Neutrophil (primary cell): ENCODE measurements around the gene ARRDC3.

ENCODE experiments used
- H3K27ac ChIP-seq: fragments of 200-600 bp; sonication (generic); 2 replicates; pipeline ENCODE4 v1.5.1; 2016; ENCODE audit warnings: mild to moderate bottlenecking, moderate library complexity
- H3K27me3 ChIP-seq: fragments of 200-600 bp; sonication (generic); 2 replicates; pipeline ENCODE4 v1.6.0; 2016; ENCODE audit warnings: mild to moderate bottlenecking
- H3K36me3 ChIP-seq: fragments of 200-600 bp; sonication (generic); 2 replicates; pipeline ENCODE4 v1.5.1; 2017
- H3K4me1 ChIP-seq, 2 experiments: fragments of 200-600 bp in 1 of 2; sonication (generic) in 1 of 2; 1 replicate in 1 of 2; 2 replicates in 1 of 2; pipeline versions ENCODE4 v1.5.1 to v1.6.1; 2013 to 2016; ENCODE audit warnings: low read depth in 1 of 2, low read length in 1 of 2, mild to moderate bottlenecking in 1 of 2, moderate library complexity in 1 of 2; ENCODE audit not compliant: control insufficient read depth in 1 of 2, insufficient read depth in 1 of 2
- H3K4me3 ChIP-seq, 2 experiments: fragments of 200-600 bp in 1 of 2; sonication (generic) in 1 of 2; 1 replicate in 1 of 2; 2 replicates in 1 of 2; pipeline ENCODE4 v1.5.1; 2013 to 2016; ENCODE audit warnings: low read depth in 1 of 2, low read length in 1 of 2, mild to moderate bottlenecking in 1 of 2, moderate library complexity in 1 of 2
- H3K9me3 ChIP-seq: fragments of 200-600 bp; sonication (generic); 2 replicates; pipeline ENCODE4 v1.5.1; 2016
- CTCF ChIP-seq: fragments of 200-600 bp; sonication (generic); IDR thresholded peaks from 2 replicates; pipeline ENCODE4 v1.5.1; 2016; ENCODE audit warnings: antibody characterized with exemption

Gene ARRDC3

DNA sequence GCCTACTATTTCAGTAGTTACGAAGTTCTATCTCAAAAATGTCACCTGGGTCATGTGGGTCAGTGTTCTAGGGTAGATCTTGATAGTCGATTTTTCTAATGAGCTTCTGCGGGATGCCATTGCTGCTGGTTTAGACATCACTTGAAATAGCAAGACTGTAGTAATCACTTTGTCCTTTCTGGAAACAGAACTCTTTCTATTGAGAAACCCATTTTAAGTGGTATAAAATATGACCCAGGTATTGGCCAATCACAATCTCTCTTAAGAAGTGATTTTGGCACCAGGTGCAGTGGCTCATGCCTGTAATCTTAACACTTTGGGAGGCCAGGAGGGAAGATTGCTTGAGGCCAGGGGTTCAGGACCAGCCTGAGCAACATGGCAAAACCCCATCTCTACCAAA lies 17.6 kb downstream of the ARRDC3 start:
- Histone ChIP-seq H3K9me3 (peaks cover 5% of the 10 kb centered on the region), H3K36me3 (peaks cover 44% of the 10 kb centered on the region), H3K27ac (no peak overlapping the region), H3K27me3 (no peaks in the 10 kb centered on the region), H3K4me3 (no peak overlapping the region), H3K4me1 (peaks cover 0 to 5% of the 10 kb centered on the region in 2 experiments)
- TF ChIP-seq CTCF: no peak

GRCh38 chr5:91362935-91363334 lies 20.2 kb downstream of the ARRDC3 start:
- Histone ChIP-seq H3K36me3 (peaks cover 19% of the 10 kb centered on the region), H3K27me3 (no peaks in the 10 kb centered on the region), H3K4me1 (no peaks in the 10 kb centered on the region), H3K4me3 (no peak overlapping the region), H3K27ac (no peak overlapping the region), H3K9me3 (no peaks in the 10 kb centered on the region)
- no peak for TF ChIP-seq CTCF

GRCh38 chr5:91361790-91362189 lies 21.3 kb downstream of the ARRDC3 start:
- Histone ChIP-seq H3K4me1 (no peaks in the 10 kb centered on the region), H3K4me3 (no peak overlapping the region), H3K27me3 (peaks cover 4% of the 10 kb centered on the region), H3K36me3 (peaks cover 7% of the 10 kb centered on the region), H3K27ac (no peak overlapping the region), H3K9me3 (no peaks in the 10 kb centered on the region)
- TF ChIP-seq CTCF: no peak

DNA sequence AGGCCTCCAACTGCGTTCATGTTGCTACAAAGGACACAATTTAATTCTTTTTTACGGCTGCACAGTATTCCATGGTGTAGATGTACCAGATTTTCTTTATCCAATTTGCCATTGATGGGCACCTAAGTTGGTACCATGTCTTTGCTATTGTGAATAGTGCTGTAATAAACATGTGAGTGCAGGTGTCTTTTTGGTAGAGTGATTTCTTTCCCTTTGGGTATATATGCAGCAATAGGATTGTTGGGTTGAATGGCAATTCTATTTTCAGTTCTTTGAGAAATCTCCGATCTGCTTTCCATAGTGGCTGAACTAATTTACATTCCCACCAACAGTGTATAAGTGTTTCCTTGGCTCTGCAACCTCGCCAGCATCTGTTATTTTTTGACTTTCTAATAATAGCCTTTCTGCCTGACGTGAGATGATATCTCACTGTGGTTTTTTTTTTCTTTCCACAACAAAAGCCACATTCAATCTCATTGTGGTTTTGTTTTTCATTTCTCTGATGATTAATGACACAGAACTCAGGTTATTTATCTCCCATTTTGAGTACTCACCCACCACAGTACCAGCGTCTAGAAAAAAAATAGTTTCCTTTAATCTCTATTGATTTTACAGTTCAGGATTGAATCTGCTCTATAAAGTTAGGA lies 21.9 kb downstream of the ARRDC3 start:
- H3K27me3 ChIP-seq: peaks cover 4% of the 10 kb centered on the region
- peaks cover 3% of the 10 kb centered on the region for H3K36me3 ChIP-seq
- no peaks in the 10 kb centered on the region for H3K9me3 ChIP-seq
- no peak overlapping the region for H3K27ac ChIP-seq
- no peaks in the 10 kb centered on the region for H3K4me1 ChIP-seq
- H3K4me3 ChIP-seq: no peak overlapping the region
- TF ChIP-seq CTCF: no peak

GRCh38 chr5:91359962-91360609 lies 23.0 kb downstream of the ARRDC3 start:
- Histone ChIP-seq H3K9me3 (no peaks in the 10 kb centered on the region), H3K27me3 (peaks cover 4% of the 10 kb centered on the region), H3K4me1 (peaks cover 7 to 11% of the 10 kb centered on the region in 2 experiments), H3K27ac (no peak overlapping the region), H3K36me3 (no peaks in the 10 kb centered on the region), H3K4me3 (no peak overlapping the region)
- TF ChIP-seq CTCF: no peak
